Mesodermal cell (in vitro differentiated cells): ENCODE results near the gene NPSR1.

ENCODE experiments used
- H3K27ac ChIP-seq: 2 replicates; pipeline ENCODE4 v1.7.0; 2013; ENCODE audit warnings: mild to moderate bottlenecking, low read depth, low read length, moderate library complexity; ENCODE audit not compliant: severe bottlenecking
- H3K36me3 ChIP-seq: 2 replicates; pipeline ENCODE4 v1.7.1; 2013; ENCODE audit warnings: mild to moderate bottlenecking, low read length, moderate library complexity; ENCODE audit not compliant: control insufficient read depth, insufficient read depth
- H3K4me1 ChIP-seq: one replicate; pipeline ENCODE4 v1.7.1; 2013; ENCODE audit warnings: mild to moderate bottlenecking, low read length; ENCODE audit not compliant: insufficient read depth, control insufficient read depth, poor library complexity, severe bottlenecking
- H3K4me3 ChIP-seq: 2 replicates; pipeline ENCODE4 v1.7.0; 2013; ENCODE audit warnings: low read length, control low read depth, mild to moderate bottlenecking; ENCODE audit not compliant: insufficient read depth, poor library complexity, severe bottlenecking; ENCODE audit errors: extremely low read depth
- H3K9me3 ChIP-seq: 2 replicates; pipeline ENCODE4 v1.7.1; 2013; ENCODE audit warnings: mild to moderate bottlenecking, low read length, moderate library complexity; ENCODE audit not compliant: control insufficient read depth
- WGBS, 2 experiments: methylation state at CpG; one replicate each; pipeline ENCODE4 v1.1.5; 2013; ENCODE audit warnings: missing lambda C conversion rate in 2 of 2; ENCODE audit not compliant: insufficient coverage in 2 of 2; 5-methylcytosine and 5-hydroxymethylcytosine counted together

NPSR1 gene

GRCh38 chr7:34837316-34837715, 179.3 kb downstream of the NPSR1 start:
- H3K4me1 ChIP-seq, result no peaks in the 10 kb centered on the region
- H3K27ac ChIP-seq, result no peak overlapping the region
- no peaks in the 10 kb centered on the region for H3K9me3 ChIP-seq
- no peaks in the 10 kb centered on the region for H3K36me3 ChIP-seq
- H3K4me3 ChIP-seq, result no peak overlapping the region
- WGBS, 2 experiments, result 92% methylated on average over 1 of the region's 2 CpGs

- Histone ChIP-seq H3K9me3 (no peaks in the 10 kb centered on the region), H3K36me3 (no peaks in the 10 kb centered on the region), H3K4me1 (no peaks in the 10 kb centered on the region), H3K4me3 (no peak overlapping the region), H3K27ac (no peak overlapping the region)
- 52 to 87% methylated on average over 2 of the region's 2 CpGs for WGBS, 2 experiments
These were observed 179.8 kb downstream of the NPSR1 start for GRCh38 chr7:34837801-34838201.

DNA sequence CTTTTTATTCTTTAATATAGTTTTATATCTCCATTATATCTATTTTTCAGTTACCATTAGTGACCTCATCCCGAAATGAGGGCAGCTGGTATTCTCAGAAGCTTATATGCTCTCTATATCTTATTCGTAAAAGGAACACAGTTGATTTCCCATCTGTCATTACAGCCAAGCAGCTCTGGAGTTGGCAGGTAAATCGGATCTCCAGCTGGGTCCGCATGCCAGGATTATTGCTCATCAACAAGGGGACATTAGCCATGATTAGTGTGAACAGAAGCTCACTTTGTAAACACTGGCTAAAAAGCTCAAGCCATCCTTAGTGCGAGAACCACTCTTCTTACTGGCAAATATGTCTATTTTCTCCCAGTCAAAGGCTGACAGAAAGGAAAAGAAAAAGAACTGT, 180.3 kb downstream of the NPSR1 start:
- H3K36me3 ChIP-seq, result no peaks in the 10 kb centered on the region
- no peak overlapping the region for H3K4me3 ChIP-seq
- no peaks in the 10 kb centered on the region for H3K4me1 ChIP-seq
- no peak overlapping the region for H3K27ac ChIP-seq
- no peaks in the 10 kb centered on the region for H3K9me3 ChIP-seq
- 75 to 86% methylated on average over 2 to 5 of the region's 5 CpGs for WGBS, 2 experiments

DNA sequence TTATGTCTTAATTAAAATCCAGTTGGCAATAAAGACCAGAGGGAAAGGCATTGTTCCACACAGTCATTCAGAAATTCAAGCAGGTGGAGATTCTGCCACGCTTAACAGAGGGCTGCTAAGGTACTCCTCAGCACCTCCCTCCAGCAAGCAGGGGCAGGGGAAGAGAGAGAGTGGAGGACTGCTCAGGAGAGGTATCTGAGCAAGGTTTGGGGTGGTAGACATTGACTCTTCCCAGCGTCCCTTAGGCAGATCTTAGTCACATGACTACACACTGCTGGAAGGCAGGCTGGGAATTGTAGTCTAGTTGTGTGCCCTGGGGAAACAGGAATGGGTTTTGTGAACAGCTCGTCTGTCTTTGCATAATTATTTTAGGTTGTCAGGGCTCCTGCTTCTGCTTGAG, 181.6 kb downstream of the NPSR1 start:
- WGBS, 2 experiments, result 93 to 100% methylated on average over 1 to 2 of the region's 3 CpGs

DNA sequence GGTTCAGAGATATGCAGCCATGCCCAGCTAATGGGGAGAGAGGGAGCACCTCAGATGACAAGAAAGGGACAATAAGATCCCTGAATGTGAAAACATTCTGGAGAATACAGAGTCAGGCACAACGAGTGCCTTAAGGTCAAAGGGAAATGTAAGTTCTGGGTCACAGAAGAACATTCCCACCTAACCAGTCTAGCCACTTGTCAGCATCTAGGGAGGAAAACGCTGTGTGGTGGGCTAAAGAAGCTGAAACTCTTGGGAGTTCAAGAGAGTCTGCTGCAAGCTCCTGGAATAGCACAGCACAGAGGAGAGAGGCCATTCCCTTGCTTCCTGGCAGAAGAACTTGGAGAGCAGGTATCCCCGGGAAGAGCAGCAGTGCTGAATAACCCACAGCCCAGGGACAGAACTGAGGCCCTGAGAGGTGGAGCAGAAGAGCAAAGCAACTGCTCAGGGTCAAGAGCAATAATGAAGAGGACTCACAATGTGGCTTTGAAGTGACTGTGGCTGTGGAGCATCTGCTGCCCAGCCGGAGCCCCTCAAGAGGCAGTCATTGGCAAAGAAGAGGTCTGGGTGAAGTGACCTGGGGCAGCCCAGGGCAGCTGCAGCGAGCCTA, 182.3 kb downstream of the NPSR1 start:
- Histone ChIP-seq H3K4me1 (peaks cover 11% of the 10 kb centered on the region), H3K4me3 (no peak overlapping the region), H3K9me3 (no peaks in the 10 kb centered on the region), H3K27ac (no peak overlapping the region), H3K36me3 (no peaks in the 10 kb centered on the region)
- WGBS, 2 experiments, result 85 to 88% methylated on average over 3 of the region's 5 CpGs

More for the DNA sequence above, 181.6 kb downstream of the NPSR1 start:
- Histone ChIP-seq H3K4me1 (peaks cover 5% of the 10 kb centered on the region), H3K9me3 (no peaks in the 10 kb centered on the region), H3K4me3 (no peak overlapping the region), H3K27ac (no peak overlapping the region), H3K36me3 (no peaks in the 10 kb centered on the region)

DNA sequence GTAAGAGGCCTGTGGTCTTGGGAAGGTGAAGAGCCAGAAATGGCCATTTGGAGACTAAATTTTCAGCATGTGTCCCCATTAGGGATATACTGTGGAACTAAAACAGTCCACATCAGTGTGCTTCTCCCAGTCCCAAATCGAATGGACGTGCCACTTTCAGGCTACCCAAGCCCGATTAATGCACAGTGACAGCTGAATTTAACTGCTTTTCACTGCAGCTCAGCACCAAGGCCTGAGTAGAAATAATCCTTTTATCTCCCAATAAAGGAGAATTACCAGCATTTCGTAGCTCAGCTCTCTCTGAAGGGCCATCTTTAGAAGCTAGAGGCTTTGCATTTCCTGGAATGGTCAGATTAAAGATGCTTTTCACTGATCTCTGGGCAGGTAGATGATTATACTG, 183.3 kb downstream of the NPSR1 start:
- WGBS, 2 experiments, result 88 to 95% methylated on average over 3 to 4 of the region's 4 CpGs

DNA sequence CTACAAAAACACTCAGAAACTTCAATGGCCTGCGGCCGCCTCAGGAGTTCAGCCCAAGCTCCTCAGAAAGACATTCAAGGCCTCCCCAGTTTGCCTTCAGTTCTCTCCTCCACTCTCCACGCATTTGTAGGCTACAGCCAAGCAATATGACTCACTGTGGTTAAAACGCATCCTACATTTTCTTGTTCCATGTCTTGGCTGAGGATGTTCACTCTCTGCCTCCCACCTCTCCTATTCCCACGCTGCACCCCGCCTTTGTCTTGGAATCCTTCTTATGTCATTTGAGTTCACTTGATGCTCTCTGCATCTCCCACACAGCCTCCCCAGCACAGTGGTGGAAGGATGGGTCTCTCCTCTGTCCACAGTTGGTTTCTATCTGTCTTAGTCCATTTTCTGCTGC, 184.8 kb downstream of the NPSR1 start:
- Histone ChIP-seq H3K36me3 (no peaks in the 10 kb centered on the region), H3K4me1 (peaks cover 19% of the 10 kb centered on the region), H3K27ac (no peak overlapping the region), H3K9me3 (no peaks in the 10 kb centered on the region), H3K4me3 (no peak overlapping the region)
- WGBS, 2 experiments, result 94 to 95% methylated on average over 4 to 6 of the region's 6 CpGs

More for the DNA sequence above, 183.3 kb downstream of the NPSR1 start:
- Histone ChIP-seq H3K4me3 (no peak overlapping the region), H3K27ac (no peak overlapping the region), H3K9me3 (no peaks in the 10 kb centered on the region), H3K4me1 (peaks cover 13% of the 10 kb centered on the region), H3K36me3 (no peaks in the 10 kb centered on the region)

DNA sequence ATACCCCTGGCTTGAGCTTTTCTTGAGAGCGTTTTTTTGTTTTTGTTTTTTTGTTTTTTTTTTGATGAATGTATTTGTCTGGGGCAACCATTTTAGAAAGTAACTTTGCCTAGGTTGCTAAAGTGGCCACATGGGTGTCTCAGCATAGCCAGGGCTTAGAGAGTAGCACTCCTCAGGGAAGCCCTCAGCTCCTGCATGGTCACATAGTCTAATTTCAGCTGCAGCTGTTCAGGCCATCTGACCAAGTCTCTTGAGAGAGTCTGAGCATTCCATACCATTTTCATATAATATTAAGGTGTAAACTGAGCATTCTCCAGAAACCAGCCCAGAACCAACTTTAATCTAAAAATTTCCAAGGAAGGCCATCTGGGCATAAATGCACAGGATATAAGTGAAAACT, 186.4 kb downstream of the NPSR1 start:
- 80% methylated on average over 1 of the region's 1 CpG; no CpG with 5 or more reads in 1 of the 2 experiments for WGBS, 2 experiments
- no peak overlapping the region for H3K27ac ChIP-seq
- H3K36me3 ChIP-seq, result no peaks in the 10 kb centered on the region
- H3K4me1 ChIP-seq, result peaks cover 19% of the 10 kb centered on the region
- no peaks in the 10 kb centered on the region for H3K9me3 ChIP-seq
- H3K4me3 ChIP-seq, result no peak overlapping the region

DNA sequence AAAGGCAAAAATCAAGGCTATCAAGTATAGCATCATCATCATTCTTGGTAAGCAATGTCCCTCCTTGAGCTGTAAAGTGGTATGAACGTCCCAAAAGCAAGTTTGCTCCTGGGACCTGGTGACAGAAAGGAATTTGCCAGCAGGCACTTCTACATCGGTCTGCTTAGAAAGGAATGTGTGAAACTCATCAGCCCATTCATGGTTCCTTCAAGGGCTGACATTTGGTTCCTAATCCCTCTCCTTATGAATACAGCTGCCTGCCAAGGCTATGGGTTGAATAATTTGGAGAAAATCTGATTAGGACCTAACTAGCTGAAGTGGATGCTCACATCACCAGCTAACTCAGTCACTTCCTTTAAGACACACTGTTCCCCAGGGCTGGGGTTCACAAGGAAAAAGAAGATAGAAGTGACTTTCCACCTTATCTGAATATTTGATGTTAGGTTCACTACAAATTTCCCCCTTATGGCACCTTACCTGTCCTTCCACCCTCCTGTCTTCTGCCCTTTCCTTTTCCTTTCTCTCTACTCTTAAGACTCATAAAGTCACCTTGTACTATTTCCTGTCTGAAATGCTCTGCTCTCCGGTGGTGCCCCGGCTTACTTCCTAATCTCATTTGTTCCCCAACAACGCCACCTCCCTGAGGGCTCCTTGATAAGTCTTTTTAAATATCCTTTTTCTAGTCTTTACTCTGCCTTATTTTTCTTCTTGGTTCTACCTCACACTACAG, 187.1 kb downstream of the NPSR1 start:
- no peak overlapping the region for H3K4me3 ChIP-seq
- 61 to 77% methylated on average over 4 of the region's 5 CpGs for WGBS, 2 experiments
- peaks cover 19% of the 10 kb centered on the region for H3K4me1 ChIP-seq
- no peaks in the 10 kb centered on the region for H3K9me3 ChIP-seq
- H3K27ac ChIP-seq, result no peak overlapping the region
- H3K36me3 ChIP-seq, result no peaks in the 10 kb centered on the region

DNA sequence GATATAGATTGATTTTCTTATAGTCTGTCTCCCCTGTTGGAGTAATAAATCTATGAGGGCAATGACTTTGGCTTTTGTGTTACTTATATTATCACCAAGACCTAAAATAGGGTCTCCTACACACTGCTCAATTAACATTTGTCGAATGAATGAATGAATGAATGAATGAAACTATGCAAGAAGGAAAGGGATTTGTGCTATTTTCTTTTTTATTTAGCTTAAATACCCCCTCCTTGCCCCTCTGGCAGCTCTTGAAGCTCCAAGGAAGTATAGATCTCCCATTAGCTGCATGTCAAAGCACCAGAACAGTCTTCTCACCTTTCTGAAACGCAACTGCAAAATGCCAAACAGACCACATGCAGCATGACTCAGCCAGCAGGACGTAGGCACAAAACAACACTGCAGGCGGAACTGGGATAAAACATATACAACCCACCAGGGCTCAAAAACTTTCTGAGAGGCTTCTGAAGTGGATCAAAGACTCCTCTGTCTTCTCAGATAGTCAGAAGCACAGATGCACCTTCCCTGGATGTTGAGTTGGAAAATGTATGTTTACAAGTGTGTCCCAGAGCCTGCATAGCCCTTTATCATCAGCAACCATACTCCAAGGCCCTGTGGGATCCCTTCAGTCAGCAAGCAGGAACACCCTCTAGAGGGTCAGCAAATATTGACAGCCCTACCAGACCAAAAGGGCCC, 187.8 kb downstream of the NPSR1 start:
- H3K4me1 ChIP-seq, result peaks cover 19% of the 10 kb centered on the region
- no peaks in the 10 kb centered on the region for H3K9me3 ChIP-seq
- H3K4me3 ChIP-seq, result no peak overlapping the region
- 69% methylated on average over 2 of the region's 4 CpGs; no CpG with 5 or more reads in 1 of the 2 experiments for WGBS, 2 experiments
- peak overlapping the region; percentile 77 for H3K27ac ChIP-seq
- H3K36me3 ChIP-seq, result no peaks in the 10 kb centered on the region
